GM19043 (cell line): ENCODE measurements around the gene GOLGA5.
"Not testable (repeated sequence)": the region's sequence is repeated elsewhere in the genome, so short reads cannot be mapped to it uniquely, and the experiment has no call there.

Experiments
- ATAC-seq: cut with Tn5 transposase; IDR thresholded peaks from one replicate; pipeline ENCODE4 v1.9.1; 2021; ENCODE audit warnings: low read depth; ENCODE audit not compliant: unreplicated experiment

Gene GOLGA5, protein sequence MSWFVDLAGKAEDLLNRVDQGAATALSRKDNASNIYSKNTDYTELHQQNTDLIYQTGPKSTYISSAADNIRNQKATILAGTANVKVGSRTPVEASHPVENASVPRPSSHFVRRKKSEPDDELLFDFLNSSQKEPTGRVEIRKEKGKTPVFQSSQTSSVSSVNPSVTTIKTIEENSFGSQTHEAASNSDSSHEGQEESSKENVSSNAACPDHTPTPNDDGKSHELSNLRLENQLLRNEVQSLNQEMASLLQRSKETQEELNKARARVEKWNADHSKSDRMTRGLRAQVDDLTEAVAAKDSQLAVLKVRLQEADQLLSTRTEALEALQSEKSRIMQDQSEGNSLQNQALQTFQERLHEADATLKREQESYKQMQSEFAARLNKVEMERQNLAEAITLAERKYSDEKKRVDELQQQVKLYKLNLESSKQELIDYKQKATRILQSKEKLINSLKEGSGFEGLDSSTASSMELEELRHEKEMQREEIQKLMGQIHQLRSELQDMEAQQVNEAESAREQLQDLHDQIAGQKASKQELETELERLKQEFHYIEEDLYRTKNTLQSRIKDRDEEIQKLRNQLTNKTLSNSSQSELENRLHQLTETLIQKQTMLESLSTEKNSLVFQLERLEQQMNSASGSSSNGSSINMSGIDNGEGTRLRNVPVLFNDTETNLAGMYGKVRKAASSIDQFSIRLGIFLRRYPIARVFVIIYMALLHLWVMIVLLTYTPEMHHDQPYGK

DNA sequence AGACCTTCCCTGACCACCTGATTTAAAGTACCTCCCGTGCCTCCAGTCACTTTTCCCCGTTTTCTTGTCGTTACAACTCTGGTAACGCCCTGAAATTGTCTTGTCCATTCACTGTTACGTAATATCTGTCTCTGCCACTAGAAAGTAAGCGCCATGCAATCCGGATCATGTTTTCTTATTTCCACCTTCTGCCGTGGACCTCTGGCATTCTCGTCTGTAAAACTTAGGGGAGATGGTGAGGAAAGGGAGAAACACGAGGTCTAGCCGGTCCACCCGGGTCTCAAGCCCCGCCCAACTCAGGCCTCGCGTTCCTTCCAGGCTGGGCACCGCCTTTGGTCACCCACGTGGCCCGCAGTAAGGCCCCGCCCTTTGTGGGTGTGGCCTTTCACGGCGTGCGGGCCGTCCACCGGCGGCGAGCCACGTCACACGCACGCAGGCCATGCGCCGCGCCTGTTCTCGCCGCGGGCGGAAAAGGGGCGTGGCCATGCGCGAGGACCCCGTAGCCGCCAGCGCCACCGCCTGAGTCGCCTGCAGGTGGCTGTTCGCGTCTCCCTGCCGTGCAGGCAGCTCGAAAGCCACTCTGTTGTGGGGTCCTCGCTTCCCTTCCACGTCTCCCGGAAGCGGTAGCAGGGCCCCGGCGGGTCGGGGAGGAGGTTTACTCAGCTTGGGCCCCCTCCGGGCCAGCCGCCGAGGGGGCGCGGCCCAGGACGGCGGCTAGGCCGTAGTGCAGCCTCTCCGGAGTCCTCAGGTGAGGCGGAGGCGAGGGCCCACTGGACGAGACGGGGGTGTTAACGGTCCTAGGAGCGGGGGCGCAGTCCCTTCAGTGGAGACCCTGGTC, at the start of gene GOLGA5:
Gene GOLGA5, plus strand, starts transcription at position 597 of the 838 bp plus-strand sequence. CDS start 3,133 bp downstream, outside the sequence.
- peak; percentile 98 for ATAC-seq

DNA sequence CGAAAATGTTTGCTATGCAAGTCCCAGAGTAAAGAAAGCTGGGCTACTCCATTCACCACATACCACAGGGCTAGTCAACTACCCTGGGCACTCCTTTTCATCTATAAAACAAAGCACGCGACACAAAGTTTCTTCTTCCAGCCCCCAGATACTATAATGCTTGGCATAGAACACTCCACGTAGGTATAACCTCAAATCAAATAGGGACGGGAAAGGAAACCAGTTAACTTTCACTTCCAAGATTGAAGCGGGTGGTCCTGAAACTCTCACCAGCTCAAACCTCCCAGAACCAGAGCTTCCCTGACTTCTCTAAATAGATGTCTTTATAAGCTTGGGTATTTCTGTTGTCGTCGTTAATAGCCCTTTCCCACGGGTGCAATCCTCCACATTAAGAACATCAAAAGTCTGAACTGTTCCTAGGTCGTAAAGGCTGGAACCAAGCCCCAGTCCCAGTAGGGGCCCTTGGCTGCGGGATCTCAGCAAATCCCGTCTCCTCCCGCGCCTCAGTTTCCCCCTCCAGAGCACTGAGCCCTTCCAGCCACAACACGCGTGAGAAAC, 46.3 kb upstream of the GOLGA5 start:
- no peak for ATAC-seq

DNA sequence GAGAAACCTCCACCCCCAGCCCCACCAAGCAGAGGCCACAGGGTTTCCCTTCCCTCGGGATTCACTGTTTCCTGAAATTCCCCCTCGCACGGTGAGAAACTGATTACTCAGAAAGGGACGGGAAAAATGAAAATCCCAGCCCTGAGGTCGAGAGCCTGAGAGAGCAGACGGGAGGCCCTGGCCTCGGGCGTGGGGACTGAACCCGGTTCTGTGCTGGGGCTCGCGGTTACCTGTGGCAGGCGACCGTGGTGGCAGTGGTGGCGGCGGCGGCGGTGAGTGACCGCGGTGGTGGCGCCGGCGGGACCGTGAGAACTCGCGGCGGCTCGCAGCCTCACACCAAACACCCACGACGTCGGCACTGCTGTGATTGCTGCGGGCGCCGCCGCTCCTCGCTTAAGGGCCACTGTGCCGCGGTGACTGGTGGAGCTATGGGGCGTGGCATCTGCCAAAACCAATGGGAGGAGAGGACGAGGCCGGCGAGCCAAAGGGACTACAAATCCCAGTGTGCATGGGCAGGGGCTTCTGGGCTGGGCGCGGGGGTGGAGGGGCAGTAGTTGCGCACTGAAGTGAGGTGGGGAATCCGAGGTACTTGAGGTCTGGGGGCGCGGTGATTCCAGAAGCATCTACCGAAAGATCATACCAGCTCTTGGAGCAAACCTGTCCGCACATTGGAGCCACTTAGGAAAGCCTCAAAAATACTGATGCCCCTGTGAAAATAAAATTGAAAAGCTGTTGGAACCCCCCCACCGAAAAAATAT, 45.7 kb upstream of the GOLGA5 start, which contains the start of gene LGMN:
Gene LGMN, minus strand, starts transcription at position 369 of the 758 bp plus-strand sequence. CDS start 15,841 bp downstream, outside the sequence.
- peak; percentile 77 for ATAC-seq

DNA sequence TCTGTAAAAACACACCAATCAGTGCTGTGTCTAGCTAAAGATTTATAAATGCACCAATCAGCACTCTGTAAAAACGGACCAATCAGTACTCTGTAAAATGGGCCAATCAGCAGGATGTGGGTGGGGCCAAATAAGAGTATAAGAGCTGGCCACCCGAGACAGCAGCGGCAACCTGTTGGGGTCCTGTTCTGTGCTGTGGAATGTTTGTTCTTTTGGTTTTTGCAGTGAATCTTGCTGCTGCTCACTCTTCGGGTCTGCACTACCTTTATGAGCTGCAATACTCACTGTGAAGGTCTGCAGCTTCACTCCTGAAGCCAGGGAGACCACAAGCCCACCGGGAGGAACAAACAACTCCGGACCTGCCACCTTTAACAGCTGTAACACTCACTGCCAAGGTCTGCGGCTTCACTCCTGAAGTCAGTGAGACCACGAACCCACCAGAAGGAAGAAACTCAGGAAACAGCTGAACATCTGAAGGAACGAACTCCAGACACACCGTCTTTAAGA, 43.8 kb upstream of the GOLGA5 start:
- not testable (repeated sequence) for ATAC-seq

DNA sequence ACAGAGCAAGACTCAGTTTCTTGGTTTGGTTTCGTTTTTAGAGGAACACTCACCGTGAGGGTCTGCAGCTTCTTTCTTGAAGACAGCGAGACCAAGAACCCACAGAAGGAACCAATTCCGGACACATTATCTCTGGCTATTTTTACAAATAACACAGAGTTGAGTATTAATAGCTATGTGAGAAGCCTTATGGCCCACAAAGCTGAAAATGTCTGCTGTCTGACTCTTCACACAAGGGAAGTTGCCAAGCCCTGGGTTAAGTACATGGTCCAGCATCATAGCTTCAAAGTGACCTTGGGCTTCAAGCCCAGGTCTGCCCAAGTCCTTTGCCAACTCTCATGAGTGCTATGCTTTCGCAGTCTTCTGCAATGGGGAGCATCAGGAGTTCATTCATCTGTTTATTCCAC, 43.1 kb upstream of the GOLGA5 start:
- ATAC-seq = no peak

- ATAC-seq = no peak
Measured at GRCh38 chr14:92751819-92752218, 42.3 kb upstream of the GOLGA5 start.

DNA sequence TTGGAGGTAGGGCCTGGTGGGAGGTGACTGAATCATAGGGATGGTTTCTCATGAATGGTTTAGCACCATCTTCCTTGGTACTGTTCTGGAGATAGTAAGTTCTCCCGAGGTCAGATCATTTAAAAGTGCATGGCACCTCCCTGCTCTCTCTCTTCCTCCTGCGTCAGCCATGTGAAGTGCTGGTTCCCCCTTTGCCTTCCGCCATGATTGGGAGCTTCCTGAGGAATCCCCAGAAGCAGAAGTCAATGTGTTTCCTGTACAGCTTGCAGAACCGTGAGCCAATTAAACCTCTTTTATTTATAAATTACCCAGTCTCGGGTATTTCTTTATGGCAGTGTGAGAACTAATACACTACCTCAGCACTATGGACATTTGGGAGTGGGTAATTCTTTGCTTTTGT, 40.9 kb upstream of the GOLGA5 start:
- no peak for ATAC-seq

DNA sequence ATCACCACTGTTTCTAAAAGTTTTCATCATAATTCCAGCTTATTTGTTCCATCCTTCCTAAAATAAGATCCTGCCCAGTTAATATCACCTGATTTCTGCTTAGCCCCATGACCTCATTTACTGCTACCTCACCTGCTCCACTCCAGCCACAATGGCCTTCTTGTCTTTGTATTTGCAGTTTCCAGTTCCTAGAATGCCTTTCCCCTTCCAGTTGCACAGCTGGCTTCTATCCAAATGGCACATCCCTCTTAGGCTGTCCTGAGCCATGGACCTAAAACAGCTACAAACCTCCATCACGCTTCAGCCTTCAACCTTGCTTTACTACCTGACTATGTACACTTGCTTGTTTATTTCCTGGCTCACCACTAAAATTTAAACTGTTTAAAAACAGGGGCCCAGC, 39.1 kb upstream of the GOLGA5 start:
- no peak for ATAC-seq

DNA sequence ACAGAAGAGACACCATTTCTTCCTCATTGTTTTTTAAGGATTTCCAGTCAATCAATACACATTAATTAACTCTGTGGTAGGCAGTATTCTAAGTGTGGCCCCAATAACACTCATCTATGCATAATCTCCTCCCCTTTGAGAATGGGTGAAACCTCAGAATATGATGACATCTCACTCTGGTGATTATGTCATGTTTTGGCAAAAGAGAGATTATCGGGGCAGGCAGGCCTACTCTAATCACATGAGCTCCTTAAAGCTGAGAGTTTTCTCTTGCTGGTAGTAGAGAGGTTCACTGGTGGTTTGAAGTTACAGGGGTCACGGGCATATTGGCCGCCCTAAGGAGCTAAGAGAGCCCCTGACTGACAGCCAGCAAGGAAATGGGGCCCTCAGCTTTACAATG, 38.6 kb upstream of the GOLGA5 start:
- no peak for ATAC-seq

DNA sequence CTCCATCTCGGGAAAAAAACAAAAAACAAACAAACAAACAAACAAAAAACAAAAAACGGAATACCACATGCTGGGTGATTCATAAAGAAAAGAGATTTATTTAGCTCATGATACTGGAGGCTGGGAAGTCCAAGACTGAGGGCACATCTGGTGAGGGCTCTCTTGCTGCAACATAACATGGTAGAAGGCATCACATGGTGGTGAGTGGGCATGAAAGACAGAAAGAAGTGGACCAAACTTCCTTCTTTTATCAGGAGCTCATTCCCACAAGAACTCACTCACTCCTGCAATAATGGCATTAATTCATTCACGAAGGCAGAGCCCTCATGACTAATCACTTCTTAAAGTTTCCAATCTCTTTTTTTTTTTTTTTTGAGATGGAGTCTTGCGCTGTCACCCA, 37.7 kb upstream of the GOLGA5 start:
- ATAC-seq = no peak

GRCh38 chr14:92759300-92759678, 34.8 kb upstream of the GOLGA5 start:
- no peak for ATAC-seq

DNA sequence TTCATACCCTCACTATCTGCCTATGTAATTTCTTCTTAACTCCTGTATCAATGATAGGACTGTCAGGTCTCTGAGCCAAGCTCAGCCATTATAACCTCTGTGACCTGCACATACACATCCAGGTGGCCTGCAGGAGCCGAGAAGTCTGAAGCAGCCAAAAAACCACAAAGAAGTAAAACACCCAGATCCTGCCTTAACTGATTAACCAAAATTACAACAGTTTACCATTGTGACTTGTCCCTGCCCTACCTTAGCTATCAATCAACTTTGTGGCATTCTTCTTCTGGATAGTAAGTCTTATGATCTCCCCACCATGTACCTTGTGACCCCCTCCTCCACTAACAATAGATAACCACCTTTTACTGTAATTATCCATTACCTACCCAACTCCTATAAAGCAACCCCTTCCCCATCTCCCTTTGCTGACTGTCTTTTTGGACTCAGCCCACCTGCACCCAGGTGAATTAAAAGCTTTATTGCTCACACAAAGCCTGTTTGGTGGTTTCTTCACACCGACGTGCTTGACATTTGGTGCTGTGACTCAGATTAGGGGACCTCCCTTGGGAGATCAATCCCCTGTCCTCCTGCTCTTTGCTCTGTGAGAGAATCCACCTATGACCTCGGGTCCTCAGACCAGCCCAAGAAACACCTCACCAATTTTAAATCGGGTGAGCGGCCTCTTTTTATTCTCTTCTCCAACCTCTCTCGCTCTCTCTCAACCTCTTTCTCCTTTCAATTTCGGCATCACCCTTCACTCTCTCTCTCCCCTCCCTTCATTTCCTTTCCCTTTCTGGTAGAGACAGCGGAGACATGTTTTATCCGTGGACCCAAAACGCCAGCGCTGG, 34.2 kb upstream of the GOLGA5 start:
- no peak for ATAC-seq

- ATAC-seq = no peak
Measured at GRCh38 chr14:92760524-92760805, 33.6 kb upstream of the GOLGA5 start.

- not testable (repeated sequence) for ATAC-seq
Measured at GRCh38 chr14:92763666-92764631, 30.2 kb upstream of the GOLGA5 start.

- peak; percentile 81 for ATAC-seq
Measured at GRCh38 chr14:92768236-92768635, 25.9 kb upstream of the GOLGA5 start.

DNA sequence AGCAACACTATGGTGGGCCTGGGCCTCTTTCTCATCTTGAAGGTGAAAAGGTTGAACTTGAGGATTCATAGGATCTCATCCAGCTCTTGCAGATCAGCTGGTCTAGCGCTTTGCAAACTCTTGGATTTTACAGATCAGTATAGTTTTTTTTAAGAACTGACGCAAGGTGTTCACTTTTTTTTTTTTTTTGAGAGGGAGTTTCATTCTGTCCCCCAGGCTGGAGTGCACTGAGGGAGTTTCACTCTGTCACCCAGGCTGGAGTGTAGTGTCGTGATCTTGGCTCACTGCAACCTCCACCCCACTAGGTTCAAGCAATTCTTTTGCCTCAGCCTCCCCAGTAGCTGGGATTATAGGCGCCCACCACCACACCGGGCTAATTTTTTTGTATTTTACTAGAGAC, 25.3 kb upstream of the GOLGA5 start:
- ATAC-seq = no peak

GRCh38 chr14:92770484-92770883, 23.6 kb upstream of the GOLGA5 start:
- ATAC-seq = no peak

- no peak for ATAC-seq
Measured at GRCh38 chr14:92774572-92774971, 19.5 kb upstream of the GOLGA5 start.
